Loucy (cell line): ENCODE results near the gene SLC27A2.

Experiments
- EZH2phosphoT487 ChIP-seq: fragments of 200-600 bp; IDR thresholded peaks from 2 replicates; pipeline ENCODE4 v1.6.1; 2018; ENCODE audit warnings: antibody characterized with exemption, mild to moderate bottlenecking, moderate library complexity, borderline replicate concordance
- TF ChIP-seq, protein P1 (sequence below): fragments of 200-600 bp; sonication (generic); conservative IDR thresholded peaks from 2 replicates; pipeline ENCODE4 v1.5.1; 2014; ENCODE audit warnings: mild to moderate bottlenecking, antibody characterized with exemption, low read length

DNA sequence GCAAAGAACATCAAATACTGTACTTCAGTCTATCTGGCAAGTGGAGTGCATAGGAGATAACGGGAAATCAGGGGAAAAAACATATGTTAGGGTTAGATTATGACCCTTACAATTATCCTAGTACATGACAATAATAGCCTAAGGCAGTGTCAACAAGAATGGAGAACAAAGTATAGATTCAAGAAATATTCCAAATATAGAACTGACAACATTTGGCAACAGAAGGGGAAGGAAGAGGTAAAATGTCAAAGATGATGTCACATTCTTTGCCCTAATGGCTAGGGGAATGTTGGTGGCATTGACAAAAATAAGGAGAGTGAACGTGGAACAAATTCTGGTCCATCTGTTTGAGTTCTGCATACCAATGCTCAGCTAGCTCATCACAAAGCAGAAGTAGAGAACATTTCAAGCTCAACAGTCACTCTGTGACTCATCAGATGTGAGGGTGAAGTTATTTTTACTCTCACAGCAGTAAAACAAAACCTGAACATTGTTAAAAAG, 47.4 kb upstream of the SLC27A2 start:
- TF ChIP-seq, protein P1, sequence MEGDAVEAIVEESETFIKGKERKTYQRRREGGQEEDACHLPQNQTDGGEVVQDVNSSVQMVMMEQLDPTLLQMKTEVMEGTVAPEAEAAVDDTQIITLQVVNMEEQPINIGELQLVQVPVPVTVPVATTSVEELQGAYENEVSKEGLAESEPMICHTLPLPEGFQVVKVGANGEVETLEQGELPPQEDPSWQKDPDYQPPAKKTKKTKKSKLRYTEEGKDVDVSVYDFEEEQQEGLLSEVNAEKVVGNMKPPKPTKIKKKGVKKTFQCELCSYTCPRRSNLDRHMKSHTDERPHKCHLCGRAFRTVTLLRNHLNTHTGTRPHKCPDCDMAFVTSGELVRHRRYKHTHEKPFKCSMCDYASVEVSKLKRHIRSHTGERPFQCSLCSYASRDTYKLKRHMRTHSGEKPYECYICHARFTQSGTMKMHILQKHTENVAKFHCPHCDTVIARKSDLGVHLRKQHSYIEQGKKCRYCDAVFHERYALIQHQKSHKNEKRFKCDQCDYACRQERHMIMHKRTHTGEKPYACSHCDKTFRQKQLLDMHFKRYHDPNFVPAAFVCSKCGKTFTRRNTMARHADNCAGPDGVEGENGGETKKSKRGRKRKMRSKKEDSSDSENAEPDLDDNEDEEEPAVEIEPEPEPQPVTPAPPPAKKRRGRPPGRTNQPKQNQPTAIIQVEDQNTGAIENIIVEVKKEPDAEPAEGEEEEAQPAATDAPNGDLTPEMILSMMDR = no peak
- no peak for TF ChIP-seq EZH2phosphoT487
